ENCODE results near the gene IZUMO2. TPM values are rescaled to one million over a fixed set of nuclear protein-coding genes. Genes with fewer than 3 reads are reported as not detected.

Gene IZUMO2
- total and polyA plus RNA-seq, 9 of the 15 experiments (the other 6 are each of a cell fraction or from before 2014, with no cell fraction given) = not detected

DNA sequence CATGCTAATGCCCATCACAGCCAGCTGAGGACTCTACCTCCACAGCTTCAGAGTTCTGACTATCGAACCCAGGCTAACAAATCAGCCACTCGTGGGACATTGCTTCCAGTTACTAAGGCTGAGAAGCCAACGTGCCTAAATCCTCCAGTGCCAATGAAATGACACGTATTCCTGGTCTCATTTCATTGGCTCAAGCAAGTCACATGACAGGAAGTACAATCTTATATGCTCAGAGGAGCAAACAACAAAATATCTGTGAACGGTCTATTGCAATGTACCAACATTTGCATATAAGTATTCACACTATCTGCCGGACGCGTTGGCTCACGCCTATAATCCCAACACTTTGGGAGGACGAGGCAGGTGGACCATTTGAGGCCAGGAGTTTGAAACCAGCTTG lies 12.8 kb upstream of the IZUMO2 start (continued):
- TF ChIP-seq, protein P1, sequence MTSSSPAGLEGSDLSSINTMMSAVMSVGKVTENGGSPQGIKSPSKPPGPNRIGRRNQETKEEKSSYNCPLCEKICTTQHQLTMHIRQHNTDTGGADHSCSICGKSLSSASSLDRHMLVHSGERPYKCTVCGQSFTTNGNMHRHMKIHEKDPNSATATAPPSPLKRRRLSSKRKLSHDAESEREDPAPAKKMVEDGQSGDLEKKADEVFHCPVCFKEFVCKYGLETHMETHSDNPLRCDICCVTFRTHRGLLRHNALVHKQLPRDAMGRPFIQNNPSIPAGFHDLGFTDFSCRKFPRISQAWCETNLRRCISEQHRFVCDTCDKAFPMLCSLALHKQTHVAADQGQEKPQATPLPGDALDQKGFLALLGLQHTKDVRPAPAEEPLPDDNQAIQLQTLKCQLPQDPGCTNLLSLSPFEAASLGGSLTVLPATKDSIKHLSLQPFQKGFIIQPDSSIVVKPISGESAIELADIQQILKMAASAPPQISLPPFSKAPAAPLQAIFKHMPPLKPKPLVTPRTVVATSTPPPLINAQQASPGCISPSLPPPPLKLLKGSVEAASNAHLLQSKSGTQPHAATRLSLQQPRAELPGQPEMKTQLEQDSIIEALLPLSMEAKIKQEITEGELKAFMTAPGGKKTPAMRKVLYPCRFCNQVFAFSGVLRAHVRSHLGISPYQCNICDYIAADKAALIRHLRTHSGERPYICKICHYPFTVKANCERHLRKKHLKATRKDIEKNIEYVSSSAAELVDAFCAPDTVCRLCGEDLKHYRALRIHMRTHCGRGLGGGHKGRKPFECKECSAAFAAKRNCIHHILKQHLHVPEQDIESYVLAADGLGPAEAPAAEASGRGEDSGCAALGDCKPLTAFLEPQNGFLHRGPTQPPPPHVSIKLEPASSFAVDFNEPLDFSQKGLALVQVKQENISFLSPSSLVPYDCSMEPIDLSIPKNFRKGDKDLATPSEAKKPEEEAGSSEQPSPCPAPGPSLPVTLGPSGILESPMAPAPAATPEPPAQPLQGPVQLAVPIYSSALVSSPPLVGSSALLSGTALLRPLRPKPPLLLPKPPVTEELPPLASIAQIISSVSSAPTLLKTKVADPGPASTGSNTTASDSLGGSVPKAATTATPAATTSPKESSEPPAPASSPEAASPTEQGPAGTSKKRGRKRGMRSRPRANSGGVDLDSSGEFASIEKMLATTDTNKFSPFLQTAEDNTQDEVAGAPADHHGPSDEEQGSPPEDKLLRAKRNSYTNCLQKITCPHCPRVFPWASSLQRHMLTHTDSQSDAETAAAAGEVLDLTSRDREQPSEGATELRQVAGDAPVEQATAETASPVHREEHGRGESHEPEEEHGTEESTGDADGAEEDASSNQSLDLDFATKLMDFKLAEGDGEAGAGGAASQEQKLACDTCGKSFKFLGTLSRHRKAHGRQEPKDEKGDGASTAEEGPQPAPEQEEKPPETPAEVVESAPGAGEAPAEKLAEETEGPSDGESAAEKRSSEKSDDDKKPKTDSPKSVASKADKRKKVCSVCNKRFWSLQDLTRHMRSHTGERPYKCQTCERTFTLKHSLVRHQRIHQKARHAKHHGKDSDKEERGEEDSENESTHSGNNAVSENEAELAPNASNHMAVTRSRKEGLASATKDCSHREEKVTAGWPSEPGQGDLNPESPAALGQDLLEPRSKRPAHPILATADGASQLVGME (CRISPR knock-in tag; IDR thresholded peaks at IDR 0.05) = no peak
- TF ChIP-seq SMARCA4 (IDR thresholded peaks at IDR 0.05) (no peak), RBM25 (IDR thresholded peaks at IDR 0.05; ENCODE audit: low read depth, low read length, severe bottlenecking) (no peak), NR4A1 (CRISPR knock-in tag; IDR thresholded peaks at IDR 0.05) (no peak), NR4A1 (tag; IDR thresholded peaks at IDR 0.05) (no peak), GABPA (tag; conservative IDR thresholded peaks at IDR 0.05; ENCODE audit: low read depth) (peak; percentile 36; the same call in 1 of the 2 replicates), TAL1 (IDR thresholded peaks at IDR 0.05) (no peak), ZNF707 (CRISPR knock-in tag; conservative IDR thresholded peaks at IDR 0.05) (no peak), RBM14 (IDR thresholded peaks at IDR 0.05; ENCODE audit: borderline replicate concordance, insufficient read depth, low read depth, low read length) (no peak), RAD51 (IDR thresholded peaks at IDR 0.05; ENCODE audit: borderline replicate concordance, low read depth) (peak; percentile 83)
- TF ChIP-seq, protein P2, sequence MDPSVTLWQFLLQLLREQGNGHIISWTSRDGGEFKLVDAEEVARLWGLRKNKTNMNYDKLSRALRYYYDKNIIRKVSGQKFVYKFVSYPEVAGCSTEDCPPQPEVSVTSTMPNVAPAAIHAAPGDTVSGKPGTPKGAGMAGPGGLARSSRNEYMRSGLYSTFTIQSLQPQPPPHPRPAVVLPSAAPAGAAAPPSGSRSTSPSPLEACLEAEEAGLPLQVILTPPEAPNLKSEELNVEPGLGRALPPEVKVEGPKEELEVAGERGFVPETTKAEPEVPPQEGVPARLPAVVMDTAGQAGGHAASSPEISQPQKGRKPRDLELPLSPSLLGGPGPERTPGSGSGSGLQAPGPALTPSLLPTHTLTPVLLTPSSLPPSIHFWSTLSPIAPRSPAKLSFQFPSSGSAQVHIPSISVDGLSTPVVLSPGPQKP (CRISPR knock-in tag; IDR thresholded peaks at IDR 0.05) = no peak
